ENCODE data around the gene ACSL1. TPM values are rescaled to one million over a fixed set of nuclear protein-coding genes. Genes with fewer than 3 reads are reported as not detected.
A peak's percentile ranks its signal among the peaks of the same experiment; 100 is the strongest.
"Not testable (repeated sequence)": the region's sequence is repeated elsewhere in the genome, so short reads cannot be mapped to it uniquely, and the experiment has no call there.

Gene ACSL1
- total and polyA plus RNA-seq, 9 donors, result 32.8 to 51.9 (median 40.7) TPM

DNA sequence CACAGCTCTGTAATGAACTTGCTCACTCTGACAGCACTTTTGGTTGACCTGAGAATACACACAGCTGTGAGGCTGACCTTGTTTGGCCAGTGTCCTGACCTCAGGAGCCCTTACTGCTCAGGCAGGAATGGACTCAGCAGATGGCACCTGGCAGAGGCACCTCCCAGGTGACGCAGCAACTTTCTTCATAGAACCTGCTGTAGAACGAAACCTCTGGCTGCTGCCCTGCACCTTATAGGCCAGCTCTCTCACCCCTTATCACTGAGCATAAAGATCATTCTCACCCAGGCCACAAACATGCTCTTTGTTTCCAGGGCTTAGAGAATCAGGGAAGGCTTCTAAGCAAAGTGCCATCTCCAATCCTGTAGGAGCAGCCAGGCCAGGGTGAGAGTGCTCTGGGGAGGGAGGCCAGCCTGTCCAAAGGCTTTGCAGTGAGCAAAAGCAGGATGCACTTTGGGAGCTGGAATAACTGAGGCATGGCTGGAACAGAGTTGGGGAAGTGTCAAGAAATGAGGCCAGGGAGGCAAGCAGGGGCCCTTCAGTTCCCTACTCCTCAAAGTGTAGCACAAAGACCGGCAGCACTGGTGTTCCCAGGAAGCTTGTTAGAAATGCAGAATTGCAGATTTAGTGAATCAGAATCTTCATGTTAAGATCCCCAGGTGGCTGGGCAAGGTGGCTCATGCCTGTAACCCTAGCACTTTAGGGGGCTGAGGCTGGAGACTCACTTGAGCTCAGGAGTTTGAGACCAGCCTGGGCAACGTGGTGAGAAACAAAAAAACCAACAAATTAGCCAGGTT is 78.5 kb downstream of the ACSL1 start:
- Histone ChIP-seq H3K4me1 (ENCODE audit: control insufficient read depth, insufficient read depth, low read length) (peaks cover 51% of the 10 kb centered on the region), H3K36me3 (ENCODE audit: control insufficient read depth, insufficient read depth, low read length) (no peaks in the 10 kb centered on the region), H3K27me3 (ENCODE audit: control insufficient read depth, insufficient read depth, low read length) (no peaks in the 10 kb centered on the region), H3K27ac (ENCODE audit: low read length) (peak overlapping the region; percentile 50), H3K4me3 (ENCODE audit: low read length) (no peak overlapping the region), H3K9me3 (replicated peaks; ENCODE audit: control insufficient read depth, low read depth, low read length) (no peaks in the 10 kb centered on the region)
- 40% methylated on average over 3 of the region's 4 CpGs for WGBS (ENCODE audit: insufficient coverage)
- DNase-seq, result peak; percentile 46

- H3K27me3 ChIP-seq (ENCODE audit: control insufficient read depth, insufficient read depth, low read length), result no peaks in the 10 kb centered on the region
- peak; percentile 95 for DNase-seq
- H3K4me1 ChIP-seq (ENCODE audit: control insufficient read depth, insufficient read depth, low read length), result peaks cover 45% of the 10 kb centered on the region
- peak overlapping the region; percentile 50 for H3K27ac ChIP-seq (ENCODE audit: low read length)
- 11% methylated on average over 4 of the region's 10 CpGs for WGBS (ENCODE audit: insufficient coverage)
- H3K9me3 ChIP-seq (replicated peaks; ENCODE audit: control insufficient read depth, low read depth, low read length), result no peaks in the 10 kb centered on the region
- no peaks in the 10 kb centered on the region for H3K36me3 ChIP-seq (ENCODE audit: control insufficient read depth, insufficient read depth, low read length)
- no peak overlapping the region for H3K4me3 ChIP-seq (ENCODE audit: low read length)
Observed at GRCh38 chr4:184745831-184746795, 79.7 kb downstream of the ACSL1 start.

DNA sequence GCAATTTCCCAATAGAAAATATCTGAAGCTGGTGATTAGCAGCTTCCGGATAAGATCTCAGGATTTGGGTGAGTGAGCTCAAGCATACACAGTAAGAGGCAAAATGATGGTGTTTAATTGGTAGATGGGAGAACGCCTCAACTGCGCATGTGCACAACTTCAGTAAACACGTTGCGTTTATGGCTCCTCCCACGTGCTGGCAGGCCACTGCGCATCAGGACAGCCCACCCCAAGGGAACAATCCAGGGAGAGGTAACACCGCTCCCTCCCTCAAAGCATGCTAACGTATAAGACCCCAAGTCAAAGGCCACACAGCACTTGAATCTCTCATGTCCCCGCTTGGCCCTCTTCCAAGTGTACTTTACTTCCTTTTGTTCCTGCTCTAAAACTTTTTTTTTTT is 81.5 kb downstream of the ACSL1 start:
- H3K4me1 ChIP-seq (ENCODE audit: control insufficient read depth, insufficient read depth, low read length), result peaks cover 31% of the 10 kb centered on the region
- WGBS (ENCODE audit: insufficient coverage), result 90% methylated on average over 8 of the region's 10 CpGs
- no peak overlapping the region for H3K4me3 ChIP-seq (ENCODE audit: low read length)
- no peaks in the 10 kb centered on the region for H3K36me3 ChIP-seq (ENCODE audit: control insufficient read depth, insufficient read depth, low read length)
- H3K27ac ChIP-seq (ENCODE audit: low read length), result no peak overlapping the region
- H3K27me3 ChIP-seq (ENCODE audit: control insufficient read depth, insufficient read depth, low read length), result no peaks in the 10 kb centered on the region
- H3K9me3 ChIP-seq (replicated peaks; ENCODE audit: control insufficient read depth, low read depth, low read length), result no peaks in the 10 kb centered on the region
- DNase-seq, result no peak

GRCh38 chr4:184743650-184744049 is 82.1 kb downstream of the ACSL1 start:
- no peaks in the 10 kb centered on the region for H3K9me3 ChIP-seq (replicated peaks; ENCODE audit: control insufficient read depth, low read depth, low read length)
- no peak overlapping the region for H3K27ac ChIP-seq (ENCODE audit: low read length)
- peaks cover 25% of the 10 kb centered on the region for H3K4me1 ChIP-seq (ENCODE audit: control insufficient read depth, insufficient read depth, low read length)
- H3K4me3 ChIP-seq (ENCODE audit: low read length), result no peak overlapping the region
- no peaks in the 10 kb centered on the region for H3K36me3 ChIP-seq (ENCODE audit: control insufficient read depth, insufficient read depth, low read length)
- no peaks in the 10 kb centered on the region for H3K27me3 ChIP-seq (ENCODE audit: control insufficient read depth, insufficient read depth, low read length)
- 89% methylated on average over 3 of the region's 4 CpGs for WGBS (ENCODE audit: insufficient coverage)
- DNase-seq, result no peak

DNA sequence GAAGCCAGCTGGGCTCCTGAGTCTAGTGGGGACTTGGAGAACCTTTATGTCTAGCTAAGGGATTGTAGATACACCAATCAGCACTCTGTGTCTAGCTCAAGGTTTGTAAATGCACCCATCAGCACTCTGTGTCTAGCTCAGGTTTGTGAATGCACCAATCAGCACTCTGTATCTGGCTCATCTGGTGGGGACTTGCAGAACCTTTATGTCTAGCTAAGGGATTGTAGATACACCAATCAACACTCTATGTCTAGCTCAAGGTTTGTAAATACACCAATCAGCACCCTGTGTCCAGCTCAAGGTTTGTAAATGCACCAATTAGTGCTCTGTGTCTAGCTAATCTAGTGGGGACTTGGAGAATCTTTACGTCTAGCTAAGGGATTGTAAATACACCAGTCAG is 84.1 kb downstream of the ACSL1 start:
- H3K27ac ChIP-seq (ENCODE audit: low read length); H3K9me3 ChIP-seq (replicated peaks; ENCODE audit: control insufficient read depth, low read depth, low read length); H3K36me3 ChIP-seq (ENCODE audit: control insufficient read depth, insufficient read depth, low read length); H3K27me3 ChIP-seq (ENCODE audit: control insufficient read depth, insufficient read depth, low read length); H3K4me1 ChIP-seq (ENCODE audit: control insufficient read depth, insufficient read depth, low read length); H3K4me3 ChIP-seq (ENCODE audit: low read length); DNase-seq: not testable (repeated sequence)
- no CpG with 5 or more reads among the region's 1 CpG for WGBS (ENCODE audit: insufficient coverage)

GRCh38 chr4:184740980-184741391 is 84.8 kb downstream of the ACSL1 start:
- no peak for DNase-seq
- Histone ChIP-seq H3K4me1 (ENCODE audit: control insufficient read depth, insufficient read depth, low read length) (no peaks in the 10 kb centered on the region), H3K36me3 (ENCODE audit: control insufficient read depth, insufficient read depth, low read length) (no peaks in the 10 kb centered on the region), H3K27me3 (ENCODE audit: control insufficient read depth, insufficient read depth, low read length) (no peaks in the 10 kb centered on the region), H3K9me3 (replicated peaks; ENCODE audit: control insufficient read depth, low read depth, low read length) (no peaks in the 10 kb centered on the region), H3K4me3 (ENCODE audit: low read length) (no peak overlapping the region), H3K27ac (ENCODE audit: low read length) (no peak overlapping the region)
- WGBS (ENCODE audit: insufficient coverage), result 98% methylated on average over 19 of the region's 20 CpGs

DNA sequence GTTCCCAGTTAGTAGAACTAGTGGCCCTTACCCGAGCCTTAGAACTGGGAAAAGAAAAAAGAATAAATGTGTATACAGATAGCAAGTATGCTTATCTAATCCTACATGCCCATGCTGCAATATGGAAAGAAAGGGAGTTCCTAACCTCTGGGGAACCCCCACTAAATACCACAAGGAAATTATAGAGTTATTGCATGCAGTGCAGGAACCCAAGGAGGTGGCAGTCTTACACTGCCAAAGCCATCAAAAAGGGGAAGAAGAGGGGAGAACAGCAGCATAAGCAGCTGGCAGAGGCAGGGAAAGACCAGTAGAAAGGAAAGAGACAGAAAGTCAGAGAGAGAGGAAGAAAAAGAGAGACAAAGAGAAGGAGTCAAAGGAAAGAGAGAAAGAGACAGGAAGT is 86.2 kb downstream of the ACSL1 start:
- H3K36me3 ChIP-seq (ENCODE audit: control insufficient read depth, insufficient read depth, low read length); DNase-seq; H3K27me3 ChIP-seq (ENCODE audit: control insufficient read depth, insufficient read depth, low read length); H3K4me3 ChIP-seq (ENCODE audit: low read length); H3K27ac ChIP-seq (ENCODE audit: low read length); H3K9me3 ChIP-seq (replicated peaks; ENCODE audit: control insufficient read depth, low read depth, low read length); H3K4me1 ChIP-seq (ENCODE audit: control insufficient read depth, insufficient read depth, low read length): not testable (repeated sequence)
- WGBS (ENCODE audit: insufficient coverage), result no CpG with 5 or more reads among the region's 1 CpG

DNA sequence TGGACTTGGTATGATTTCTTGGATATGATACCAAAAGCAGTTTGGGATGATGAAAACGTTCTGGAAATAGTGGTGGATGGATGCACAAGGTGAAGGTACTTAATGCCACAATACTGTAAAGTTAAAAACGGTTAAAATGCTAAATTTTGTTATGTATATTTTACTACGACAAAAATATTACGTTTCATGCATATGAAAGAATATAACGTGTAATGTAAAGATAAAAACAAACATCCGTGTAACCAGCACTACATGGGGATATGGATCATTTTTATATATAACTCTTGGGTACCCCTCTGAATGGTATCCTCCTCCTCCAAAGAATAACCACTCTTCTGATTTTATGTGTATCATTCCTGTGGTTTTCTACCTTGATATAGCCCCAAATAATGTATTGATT is 91.0 kb downstream of the ACSL1 start:
- H3K4me1 ChIP-seq (ENCODE audit: control insufficient read depth, insufficient read depth, low read length), result peaks cover 19% of the 10 kb centered on the region
- peak overlapping the region; percentile 78 for H3K4me3 ChIP-seq (ENCODE audit: low read length)
- no CpG with 5 or more reads among the region's 6 CpGs for WGBS (ENCODE audit: insufficient coverage)
- H3K36me3 ChIP-seq (ENCODE audit: control insufficient read depth, insufficient read depth, low read length), result no peaks in the 10 kb centered on the region
- peak overlapping the region; percentile 56 for H3K27ac ChIP-seq (ENCODE audit: low read length)
- H3K9me3 ChIP-seq (replicated peaks; ENCODE audit: control insufficient read depth, low read depth, low read length), result no peaks in the 10 kb centered on the region
- H3K27me3 ChIP-seq (ENCODE audit: control insufficient read depth, insufficient read depth, low read length), result no peaks in the 10 kb centered on the region
- no peak for DNase-seq

GRCh38 chr4:184733654-184734524 is 91.9 kb downstream of the ACSL1 start, which contains the start of gene CENPU:
TSS of gene CENPU (minus strand) at chr4:184734096. CDS start at chr4:184734062, 34 bp downstream.
- H3K27me3 ChIP-seq (ENCODE audit: control insufficient read depth, insufficient read depth, low read length), result no peaks in the 10 kb centered on the region
- WGBS (ENCODE audit: insufficient coverage), result 0% methylated on average over 59 of the region's 69 CpGs
- peak; percentile 100 for DNase-seq

More at GRCh38 chr4:184733654-184734524, 91.9 kb downstream of the ACSL1 start, which contains the start of gene CENPU:
- no peaks in the 10 kb centered on the region for H3K36me3 ChIP-seq (ENCODE audit: control insufficient read depth, insufficient read depth, low read length)
- no peaks in the 10 kb centered on the region for H3K9me3 ChIP-seq (replicated peaks; ENCODE audit: control insufficient read depth, low read depth, low read length)
- H3K4me1 ChIP-seq (ENCODE audit: control insufficient read depth, insufficient read depth, low read length), result peaks cover 19% of the 10 kb centered on the region
- peak within 1 kb of the TSS; percentile 56 for H3K27ac ChIP-seq (ENCODE audit: low read length)
- H3K4me3 ChIP-seq (ENCODE audit: low read length), result peak within 1 kb of the TSS; percentile 78

Data from muscle of leg (tissue), 11 donors.